HG03196 (cell line): ENCODE measurements around the gene ALDH1A2.
"Not testable (repeated sequence)": the region's sequence is repeated elsewhere in the genome, so short reads cannot be mapped to it uniquely, and the experiment has no call there.

Experiments
- ATAC-seq: cut with Tn5 transposase; IDR thresholded peaks from one replicate; pipeline ENCODE4 v1.9.1; 2021; ENCODE audit not compliant: unreplicated experiment

The ALDH1A2 gene

GRCh38 chr15:58002338-58003126 lies 63.0 kb downstream of the ALDH1A2 start:
- ATAC-seq: no peak

DNA sequence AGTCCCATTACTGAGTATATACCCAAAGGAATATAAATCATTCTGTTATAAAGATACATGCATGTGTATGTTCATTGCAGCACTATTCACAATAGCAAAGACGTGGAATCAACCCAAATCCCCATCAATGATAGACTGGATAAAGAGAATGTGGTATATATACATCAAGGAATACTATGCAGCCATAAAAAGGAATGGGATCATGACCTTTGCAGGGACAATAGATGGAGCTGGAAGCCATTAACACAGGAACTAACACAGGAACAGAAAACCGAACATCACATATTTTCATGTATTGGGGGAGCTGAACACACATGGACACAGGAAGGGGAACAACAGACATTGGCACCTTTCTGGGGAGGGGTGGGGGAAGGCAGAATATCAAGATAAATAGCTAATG lies 65.8 kb downstream of the ALDH1A2 start:
- ATAC-seq: not testable (repeated sequence)

- no peak for ATAC-seq
Measured at GRCh38 chr15:57996561-57996960, 69.0 kb downstream of the ALDH1A2 start.

GRCh38 chr15:57994221-57995049 lies 71.1 kb downstream of the ALDH1A2 start:
- ATAC-seq: no peak

- no peak for ATAC-seq
Measured at GRCh38 chr15:57993409-57994145, 71.9 kb downstream of the ALDH1A2 start.

DNA sequence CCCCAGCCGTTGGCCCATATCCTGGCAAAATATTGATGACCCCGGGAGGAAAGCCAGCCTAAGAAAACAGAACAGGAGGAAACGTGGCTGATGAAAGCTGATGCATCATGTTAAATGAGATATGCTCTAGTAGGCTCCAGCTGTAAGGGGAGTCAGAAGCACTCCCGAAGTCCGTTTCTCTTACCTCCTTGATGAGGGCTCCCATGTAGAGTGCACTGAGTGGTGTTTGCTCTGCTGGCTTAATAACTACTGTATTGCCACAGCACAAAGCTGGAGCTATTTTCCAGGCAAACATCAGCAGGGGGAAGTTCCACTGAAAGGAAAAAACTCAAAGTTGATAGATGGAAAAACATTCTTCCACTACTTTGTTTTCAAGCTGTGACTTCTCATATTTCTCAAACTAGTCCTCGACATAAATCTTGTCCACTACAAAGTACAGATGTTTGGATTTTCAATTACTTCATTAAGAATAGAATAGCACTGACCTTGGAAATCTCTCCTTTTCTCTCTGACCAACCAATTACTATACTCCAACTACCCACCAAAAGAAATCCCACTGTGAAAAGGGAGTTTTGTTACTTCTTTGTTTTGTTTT lies 72.7 kb downstream of the ALDH1A2 start:
- no peak for ATAC-seq

DNA sequence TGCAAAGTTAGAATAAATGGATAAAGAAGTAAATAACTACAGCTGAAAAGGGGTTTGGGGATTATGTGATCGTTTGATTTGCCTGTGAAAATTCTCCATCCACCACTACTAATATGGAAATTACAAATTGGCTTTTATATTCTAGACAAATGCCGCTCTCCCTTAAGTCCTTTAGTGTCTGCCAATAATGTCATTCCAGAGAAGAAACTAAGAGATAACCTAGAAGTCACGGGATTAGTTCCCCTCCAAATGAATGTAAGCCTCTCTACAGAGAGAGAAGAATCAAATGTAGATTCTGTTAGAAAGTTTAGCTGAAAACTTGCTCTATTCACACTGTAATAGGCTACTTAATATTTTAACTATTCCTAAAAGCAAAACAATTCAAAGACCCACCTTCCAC lies 92.0 kb downstream of the ALDH1A2 start:
- no peak for ATAC-seq

DNA sequence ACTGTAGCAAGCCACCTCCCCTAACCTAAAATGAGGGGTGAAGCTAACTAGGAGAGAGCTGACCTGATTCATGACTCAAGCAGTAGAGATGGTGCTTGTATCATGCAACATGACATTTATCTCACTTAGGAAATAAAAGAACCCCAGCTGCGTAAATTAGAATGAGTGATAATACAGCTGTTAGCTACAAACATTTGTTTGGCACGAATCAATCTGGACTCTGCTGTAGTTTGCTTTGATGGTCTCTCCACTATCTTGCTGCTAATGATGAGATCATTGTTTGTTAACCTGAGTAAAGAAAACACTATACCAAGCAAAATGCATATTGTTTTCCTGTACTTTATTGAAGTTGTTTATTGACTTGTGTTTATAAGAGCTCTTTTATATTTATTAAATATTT lies 92.6 kb downstream of the ALDH1A2 start:
- no peak for ATAC-seq

DNA sequence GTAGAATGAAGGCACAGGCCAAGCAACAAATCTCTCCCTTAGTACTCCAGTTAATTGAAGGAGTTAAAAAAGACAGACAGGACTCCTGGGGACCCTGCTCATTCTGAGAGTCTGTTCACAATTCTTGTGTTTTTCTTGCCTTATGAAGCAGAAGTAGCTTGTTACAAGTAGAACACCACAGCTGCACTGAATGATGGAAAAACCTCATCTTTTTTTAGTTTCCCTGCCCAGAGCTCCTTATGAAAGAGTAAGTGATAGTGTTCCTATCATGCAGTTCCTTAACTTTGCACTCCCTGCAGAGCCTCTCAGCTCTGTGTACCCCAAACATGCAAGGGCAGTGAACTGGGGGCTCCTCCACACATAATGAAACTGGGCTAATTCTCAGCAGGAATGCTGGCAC lies 95.5 kb downstream of the ALDH1A2 start:
- ATAC-seq: no peak

DNA sequence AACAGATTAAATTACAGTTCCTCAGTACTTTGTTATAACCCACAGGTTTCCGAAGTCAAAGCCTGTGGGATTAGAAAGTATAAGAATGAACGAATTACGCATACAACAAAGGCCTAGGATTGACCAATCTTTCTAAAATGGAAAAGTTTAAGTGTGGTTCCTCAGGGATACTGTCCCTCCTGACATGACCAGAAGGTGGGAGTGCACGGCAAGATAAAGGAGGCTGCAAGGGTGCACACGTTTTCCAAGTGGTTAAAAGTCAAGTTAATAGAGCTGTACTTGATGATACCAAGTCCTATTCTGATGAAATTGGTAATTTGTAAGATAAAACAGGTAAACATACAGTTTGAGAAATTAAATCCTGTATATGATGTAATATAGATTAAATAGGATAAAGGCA lies 96.2 kb downstream of the ALDH1A2 start:
- no peak for ATAC-seq

DNA sequence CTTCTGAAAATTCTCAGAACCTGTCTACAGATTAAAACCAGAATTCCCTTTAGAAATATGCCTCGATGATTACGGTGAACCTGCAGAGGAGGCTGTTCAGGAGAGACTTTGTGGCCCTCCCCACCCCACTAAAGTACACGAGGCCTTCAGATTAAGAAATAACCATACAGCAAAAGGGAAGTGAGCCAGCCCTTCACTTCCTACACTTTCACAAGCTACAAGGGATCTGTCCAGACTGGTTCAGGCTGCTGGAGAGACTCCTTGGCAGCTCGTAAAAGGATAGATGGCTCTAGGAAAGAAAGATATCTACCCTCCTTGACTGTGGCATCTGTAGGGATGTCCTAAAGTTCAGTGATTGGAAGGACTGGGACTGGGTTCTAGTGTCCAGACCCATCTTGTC lies 102.6 kb downstream of the ALDH1A2 start:
- ATAC-seq: no peak

DNA sequence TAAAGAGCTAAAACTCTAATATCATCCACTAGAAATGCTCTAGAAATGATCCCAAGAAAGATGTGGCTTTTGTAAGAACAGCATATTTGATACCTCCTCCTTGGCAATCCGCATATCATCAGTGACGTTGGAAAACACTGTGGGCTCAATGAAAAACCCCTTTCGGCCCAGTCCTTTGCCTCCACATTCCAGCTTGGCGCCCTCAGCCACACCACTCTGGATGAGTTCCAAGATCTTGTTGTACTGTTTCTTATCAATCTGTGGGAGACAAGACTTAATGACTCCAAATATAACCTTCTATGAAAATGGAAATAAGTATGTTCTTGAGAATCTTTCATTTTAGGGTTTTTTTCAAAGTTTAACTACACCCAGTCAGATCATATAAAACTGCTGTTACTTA lies 103.6 kb downstream of the ALDH1A2 start:
- ATAC-seq: no peak

DNA sequence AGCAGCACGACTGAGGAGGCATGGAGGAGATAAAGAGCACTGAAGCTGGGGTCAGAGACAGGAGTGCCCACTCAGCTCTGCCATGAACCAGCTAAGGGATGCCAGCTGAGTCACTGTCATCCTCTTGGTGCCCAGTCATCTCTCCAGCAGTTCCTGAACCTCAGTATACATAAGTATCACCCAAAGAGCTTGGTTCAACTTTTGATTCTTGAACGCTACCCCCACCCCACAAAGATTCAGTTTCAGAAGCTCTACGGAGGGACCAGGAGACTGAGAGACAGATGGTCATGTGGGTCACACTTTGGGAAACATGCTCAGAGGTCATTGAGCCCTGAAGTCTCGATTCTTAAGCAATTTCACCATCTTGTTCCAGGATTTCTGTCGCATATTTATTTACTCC lies 108.4 kb downstream of the ALDH1A2 start:
- no peak for ATAC-seq

DNA sequence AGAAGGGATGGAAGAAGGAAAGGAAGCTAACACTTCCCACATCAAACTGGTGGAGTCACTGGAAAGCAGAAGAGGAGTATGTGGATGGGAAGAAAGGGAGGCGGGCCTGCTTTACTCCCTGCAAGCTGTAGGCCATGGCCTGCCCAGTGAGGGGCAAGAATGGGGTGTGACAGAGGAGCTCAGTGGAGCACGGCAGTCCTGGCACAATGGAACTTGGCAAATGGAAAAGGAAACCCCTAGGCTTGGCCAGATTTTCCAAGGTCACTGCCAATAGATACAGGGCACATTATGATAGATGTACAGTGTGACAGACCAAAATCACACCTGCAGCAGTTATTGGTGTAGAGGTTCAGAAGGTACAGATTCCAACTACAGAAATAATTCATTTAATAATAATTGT lies 111.6 kb downstream of the ALDH1A2 start:
- ATAC-seq: no peak

- no peak for ATAC-seq
Measured at GRCh38 chr15:57951328-57951932, 114.1 kb downstream of the ALDH1A2 start.

DNA sequence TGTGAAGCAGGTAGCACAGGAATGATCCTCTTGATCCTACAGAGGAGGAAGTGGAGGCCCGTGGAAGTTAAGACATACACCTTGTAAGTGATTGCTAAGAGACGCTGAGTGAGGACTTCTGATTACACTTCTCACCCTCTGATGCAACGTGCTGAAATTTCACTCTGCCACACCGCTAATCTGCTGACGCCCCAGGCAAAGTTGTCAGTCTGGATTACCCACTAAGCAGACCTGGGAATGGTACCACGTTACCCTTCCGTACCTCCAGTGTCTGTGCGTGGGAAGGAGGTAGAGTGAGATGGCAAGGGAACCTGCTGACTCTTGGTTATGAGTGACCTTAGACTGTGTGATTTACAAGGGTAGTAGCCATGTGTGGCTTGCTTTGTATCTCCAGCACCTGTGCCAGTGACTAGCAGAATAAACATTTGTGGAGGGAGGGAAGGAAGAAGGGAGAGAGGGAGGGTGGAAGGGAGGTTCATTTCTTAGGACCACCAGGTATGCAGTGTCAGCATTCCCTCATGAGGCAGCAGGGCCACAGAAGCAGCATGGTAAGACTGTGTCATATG lies 115.0 kb downstream of the ALDH1A2 start:
- no peak for ATAC-seq

- no peak for ATAC-seq
Measured at GRCh38 chr15:57949374-57949943, 116.1 kb downstream of the ALDH1A2 start.

DNA sequence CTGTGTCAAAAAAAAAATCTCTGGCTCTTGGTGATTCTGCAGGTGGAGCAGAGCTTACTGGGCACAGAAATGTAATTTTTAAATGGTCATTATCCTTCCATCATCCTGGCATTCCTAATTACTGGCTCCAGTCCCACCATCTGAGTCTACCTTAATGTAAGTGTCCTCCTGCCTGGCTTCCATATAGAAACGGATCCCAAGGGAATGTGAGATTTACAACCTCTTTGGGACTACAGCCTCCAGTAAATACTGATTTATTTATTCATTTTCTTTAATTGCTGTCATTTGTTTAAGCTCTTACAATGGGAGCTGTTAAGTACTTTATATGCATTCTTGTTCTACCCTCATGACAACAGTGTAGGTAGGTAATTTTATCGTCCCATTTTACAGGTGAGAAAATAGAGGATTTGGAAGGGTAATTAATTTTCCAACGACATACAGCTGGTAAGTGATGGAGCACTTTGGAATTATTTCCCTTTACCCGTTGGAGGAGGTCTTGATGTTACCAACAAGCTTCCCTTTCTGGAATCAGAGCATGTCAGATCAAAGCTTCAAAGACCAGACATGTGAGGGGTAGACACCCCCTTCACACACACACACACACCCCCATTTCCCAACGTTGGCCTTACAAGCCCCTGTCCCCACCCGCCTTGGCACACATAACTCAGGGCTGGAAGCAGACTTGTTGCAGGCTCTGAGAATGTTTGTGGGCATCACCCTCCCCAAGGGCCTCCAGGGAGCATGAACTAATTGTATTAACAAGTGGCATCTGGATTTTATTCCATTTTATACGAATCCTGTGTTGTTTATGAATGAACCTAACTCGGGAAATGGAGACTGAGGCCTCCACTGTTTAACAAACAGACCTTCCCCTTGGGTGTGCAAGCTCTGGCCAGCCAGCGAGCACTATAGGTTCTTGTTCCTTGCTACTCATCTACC lies 116.9 kb downstream of the ALDH1A2 start:
- ATAC-seq: no peak

DNA sequence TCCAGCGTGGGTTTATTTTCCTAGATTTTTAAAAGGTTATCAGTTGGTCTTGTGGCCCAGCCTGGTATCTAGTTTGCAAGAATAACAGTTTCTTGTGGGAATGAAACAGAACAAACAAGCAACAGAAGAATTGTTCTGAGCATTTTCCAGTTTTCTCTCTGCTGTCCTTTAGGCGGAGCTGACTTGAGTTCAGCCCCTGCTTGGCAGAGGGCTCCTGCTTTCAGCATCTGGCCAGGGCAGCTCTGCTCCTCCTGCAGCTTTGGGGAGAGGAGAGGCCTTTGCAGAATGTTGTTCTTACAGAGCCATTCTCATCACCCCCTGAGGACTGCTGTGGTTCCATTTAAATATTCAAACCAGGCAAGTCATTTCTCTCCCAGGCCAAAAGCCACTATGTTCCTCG lies 117.7 kb downstream of the ALDH1A2 start:
- ATAC-seq: no peak
